C4-2B (cell line): Measurements from ENCODE around the gene PPRC1.

Source experiments
- CTCF ChIP-seq: fragments of 450-650 bp; conservative IDR thresholded peaks from 2 replicates; pipeline ENCODE4 v1.5.1; 2017; ENCODE audit warnings: mild to moderate bottlenecking
- ZFX ChIP-seq: fragments of 450-650 bp; IDR thresholded peaks from 2 replicates; pipeline ENCODE4 v1.6.1; 2017

GRCh38 chr10:102185272-102185671 lies 52.4 kb downstream of the PPRC1 start:
- TF ChIP-seq CTCF (no peak), ZFX (no peak)
